Suprapubic skin (tissue), 4 donors: ENCODE results near the gene DTL.
A peak's percentile ranks its signal among the peaks of the same experiment; 100 is the strongest.

Experiments used
- CTCF ChIP-seq, 2 donors: fragments of 200-600 bp in 1 of 2; fragments of 450-650 bp in 1 of 2; sonication (generic) in 1 of 2; IDR thresholded peaks; one replicate each; pipeline ENCODE4 v1.5.1; 2016 to 2019; ENCODE audit warnings: antibody characterized with exemption in 2 of 2, mild to moderate bottlenecking in 1 of 2, moderate library complexity in 1 of 2
- EP300 ChIP-seq: sonication (generic); formaldehyde crosslinking; IDR thresholded peaks from one replicate; pipeline ENCODE4 v1.6.1; 2017; ENCODE audit warnings: antibody characterized with exemption
- POLR2A ChIP-seq, 2 donors: fragments of 450-650 bp; IDR thresholded peaks; one replicate each; pipeline ENCODE4 v1.6.1; 2017; ENCODE audit warnings: antibody characterized with exemption in 2 of 2, mild to moderate bottlenecking in 2 of 2, moderate library complexity in 2 of 2
- POLR2AphosphoS5 ChIP-seq, 3 donors: sonication (generic); formaldehyde crosslinking; IDR thresholded peaks; one replicate each; pipeline ENCODE4 v1.6.1; 2017; ENCODE audit warnings: antibody characterized with exemption in 3 of 3

GRCh38 chr1:212062832-212063438 is 27.4 kb downstream of the DTL start:
- peak; percentile 43 to 48 for TF ChIP-seq CTCF (IDR thresholded peaks at IDR 0.05)
- no peak for TF ChIP-seq POLR2A (IDR thresholded peaks at IDR 0.05)
- TF ChIP-seq EP300: no peak
- no peak for TF ChIP-seq POLR2AphosphoS5 (IDR thresholded peaks at IDR 0.05)
